HepG2 (cell line): ENCODE measurements around the gene SLC16A6. TPM values are rescaled to one million over a fixed set of nuclear protein-coding genes. Genes with fewer than 3 reads are reported as not detected.

Experiments
- ATAC-seq: fragments of 200-7000 bp; cut with Tn5 transposase; 3 replicates; pipeline ENCODE4 v1.9.1; 2020; ENCODE audit warnings: mild to moderate bottlenecking, moderate library complexity
- BruUV-seq: library from RNA; stranded (reverse); fragments of 400-500 nt; replicated peaks from 2 replicates; lab custom pipeline; 2021; lab: Mats Ljungman, UMichigan
- CTCF ChIA-PET: fragments of 300-600 bp; formaldehyde crosslinking; extraction: SDS; loops from one replicate; lab custom pipeline; 2021; ENCODE audit warnings: low total read pairs, inconsistent platforms, low intra/inter-chr PET ratio; lab: Yijun Ruan, JAX
- POLR2A ChIA-PET: fragments of 350-600 bp; sonication (Branson Sonifier 250); formaldehyde crosslinking; loops from one replicate; lab custom pipeline; 2020; ENCODE audit warnings: antibody characterized with exemption, inconsistent platforms; lab: Yijun Ruan, JAX
- DNase-seq: peaks from one replicate; pipeline ENCODE4 v3.0.0-alpha.2; 2015; ENCODE audit warnings: low spot score
- FAIRE-seq: peaks from 3 replicates; lab custom pipeline; 2011; peaks lifted over from hg19 to GRCh38; lab: Jason Lieb, UNC
- H2AFZ ChIP-seq: one replicate; pipeline ENCODE4 v1.6.1; 2011; ENCODE audit warnings: low read length, inconsistent platforms
- H3K27ac ChIP-seq: fragments of 300-600 bp; 3 replicates; pipeline ENCODE4 v1.8.0; 2011; ENCODE audit warnings: mixed run types, mild to moderate bottlenecking, mixed read lengths, low read length, inconsistent platforms; ENCODE audit not compliant: insufficient read depth; ENCODE audit errors: extremely low read length
- H3K27me3 ChIP-seq, 2 experiments: fragments of 200-600 bp in 1 of 2; 2 replicates in 1 of 2; 3 replicates in 1 of 2; pipeline versions ENCODE4 v1.6.0 to v1.8.0; 2011; ENCODE audit warnings: low read length in 2 of 2, mild to moderate bottlenecking in 2 of 2, moderate library complexity in 2 of 2, inconsistent platforms in 1 of 2; ENCODE audit not compliant: insufficient read depth in 2 of 2, control insufficient read depth in 1 of 2
- H3K36me3 ChIP-seq, 2 experiments: fragments of 200-600 bp in 1 of 2; replicated peaks in 1 of 2; 2 replicates in 1 of 2; 3 replicates in 1 of 2; pipeline versions ENCODE4 v1.5.1 to v1.8.0; 2011; ENCODE audit warnings: low read length in 2 of 2, inconsistent platforms in 1 of 2; ENCODE audit not compliant: insufficient read depth in 2 of 2, control insufficient read depth in 1 of 2
- H3K4me1 ChIP-seq: 2 replicates; pipeline ENCODE4 v1.5.1; 2012; ENCODE audit warnings: low read length, inconsistent platforms; ENCODE audit not compliant: insufficient read depth
- H3K4me2 ChIP-seq: 2 replicates; pipeline ENCODE4 v1.6.0; 2011; ENCODE audit warnings: low read depth, low read length, inconsistent platforms
- H3K4me3 ChIP-seq, 3 experiments: fragments of 200-600 bp in 1 of 3; sonication (generic), shearing (Covaris generic) in 1 of 3; replicated peaks in 1 of 3; 2 replicates each; pipeline ENCODE4 v1.5.1; 2011 to 2016; ENCODE audit warnings: low read length in 3 of 3, inconsistent platforms in 2 of 3, low read depth in 2 of 3, mild to moderate bottlenecking in 2 of 3, control low read depth in 1 of 3, mixed read lengths in 1 of 3; ENCODE audit not compliant: insufficient read depth in 1 of 3
- H3K79me2 ChIP-seq: one replicate; pipeline ENCODE4 v1.6.1; 2011; ENCODE audit warnings: low read length, inconsistent platforms; ENCODE audit not compliant: insufficient read depth
- H3K9ac ChIP-seq: 2 replicates; pipeline ENCODE4 v1.6.0; 2011; ENCODE audit warnings: mild to moderate bottlenecking, low read depth, low read length, inconsistent platforms; ENCODE audit not compliant: insufficient read depth
- H3K9me3 ChIP-seq: 2 replicates; pipeline ENCODE4 v1.5.1; 2012; ENCODE audit warnings: mild to moderate bottlenecking, low read length
- H4K20me1 ChIP-seq: 2 replicates; pipeline ENCODE4 v1.6.0; 2011; ENCODE audit warnings: inconsistent platforms, mild to moderate bottlenecking, low read length, moderate library complexity; ENCODE audit not compliant: insufficient read depth
- ATF1 ChIP-seq: IDR thresholded peaks from 2 replicates; pipeline ENCODE4 v1.6.1; 2016; ENCODE audit warnings: mild to moderate bottlenecking, control low read depth
- ATRX ChIP-seq: sonication (generic); formaldehyde crosslinking; IDR thresholded peaks from 2 replicates; pipeline ENCODE4 v1.4.0; 2020; ENCODE audit warnings: missing genetic modification reagents, borderline replicate concordance
- FOXA3 ChIP-seq: IDR thresholded peaks from 2 replicates; pipeline ENCODE4 v1.6.1; 2016; ENCODE audit warnings: missing genetic modification reagents, missing compliant biosample characterization
- KAT8 ChIP-seq: IDR thresholded peaks from 2 replicates; pipeline ENCODE4 v1.6.1; 2016; ENCODE audit warnings: missing genetic modification reagents, missing compliant biosample characterization
- PRDM10 ChIP-seq: sonication (generic); formaldehyde crosslinking; IDR thresholded peaks from 2 replicates; pipeline ENCODE4 v1.4.0; 2020; ENCODE audit warnings: low read depth, missing genetic modification reagents
- SNAI1 ChIP-seq: sonication (generic); formaldehyde crosslinking; IDR thresholded peaks from 2 replicates; pipeline ENCODE4 v1.5.0; 2020; ENCODE audit warnings: mild to moderate bottlenecking, missing genetic modification reagents, borderline replicate concordance
- TBX2 ChIP-seq: sonication (generic); formaldehyde crosslinking; IDR thresholded peaks from 2 replicates; pipeline ENCODE4 v1.5.0; 2020; ENCODE audit warnings: missing genetic modification reagents, mild to moderate bottlenecking, borderline replicate concordance
- TFAP4 ChIP-seq: sonication (generic); IDR thresholded peaks from 2 replicates; pipeline ENCODE4 v1.6.1; 2016; ENCODE audit warnings: low read depth, borderline replicate concordance
- ZNF121 ChIP-seq: sonication (generic); formaldehyde crosslinking; IDR thresholded peaks from 2 replicates; pipeline ENCODE4 v1.5.0; 2020; ENCODE audit warnings: mild to moderate bottlenecking, missing genetic modification reagents
- ZNF468 ChIP-seq: sonication (generic); formaldehyde crosslinking; IDR thresholded peaks from 2 replicates; pipeline ENCODE4 v1.8.0; 2022; ENCODE audit warnings: mild to moderate bottlenecking, moderate library complexity, missing genetic modification reagents
- ZNF501 ChIP-seq: sonication (generic); formaldehyde crosslinking; IDR thresholded peaks from 2 replicates; pipeline ENCODE4 v1.5.1; 2020; ENCODE audit warnings: mild to moderate bottlenecking, moderate library complexity, missing genetic modification reagents
- ZNF770 ChIP-seq: sonication (generic); formaldehyde crosslinking; IDR thresholded peaks from 2 replicates; pipeline ENCODE4 v1.5.0; 2020; ENCODE audit warnings: mild to moderate bottlenecking, missing genetic modification reagents
- ZNF784 ChIP-seq: sonication (generic); formaldehyde crosslinking; IDR thresholded peaks from 2 replicates; pipeline ENCODE4 v1.5.1; 2020; ENCODE audit warnings: missing genetic modification reagents, mild to moderate bottlenecking, borderline replicate concordance
- WGBS: methylation state at CpG from one replicate; pipeline ENCODE4 v1.1.6; 2017; ENCODE audit warnings: low lambda C conversion rate; 5-methylcytosine and 5-hydroxymethylcytosine counted together
- in situ Hi-C: cut with HindIII; loops from 2 replicates; pipeline ENCODE4 v1.10.0; 2017; ENCODE audit warnings: low pct_unique_long_range_greater_than_20kb; ENCODE audit not compliant: extremely low pct_ligation_motif_present
- intact Hi-C: fragments of 100-400 bp; cut with micrococcal nuclease; formaldehyde crosslinking; loops from one replicate; pipeline ENCODE4 v1.10.0; 2022; ENCODE audit not compliant: unreplicated experiment
- polyA plus RNA-seq, 8 experiments: library from polyadenylated mRNA; depleted of rRNA in 3 of 8; stranded (reverse) in 7 of 8; unstranded in 1 of 8; fragments of >200 nt; fragmentation: Illumina TruSeq in 4 of 8; extraction: Trizol in 4 of 8; gene quantifications; 2 replicates each; pipeline versions ENCODE4 v1.2.1 to v1.2.3, GENCODE V29; 2011 to 2016; ENCODE audit warnings: low read depth in 4 of 8, missing spikeins in 1 of 8, mixed read lengths in 1 of 8; ENCODE audit not compliant: insufficient read depth in 1 of 8
- total RNA-seq, 5 experiments: library from RNA; depleted of rRNA; stranded (reverse); fragments of >200 nt; fragmentation: Illumina TruSeq; extraction: Trizol; gene quantifications; 2 replicates each; pipeline ENCODE4 v1.2.3, GENCODE V29; 2016; ENCODE audit warnings: low read depth in 1 of 5

Gene SLC16A6
- total and polyA plus RNA-seq, 2 of the 13 experiments (the other 11 are each of a cell fraction or from before 2014, with no cell fraction given), result 1.1 to 44.7 TPM

- no peak for TF ChIP-seq PRDM10 (CRISPR knock-in tag)
- no peak for TF ChIP-seq TBX2 (CRISPR knock-in tag)
- peak; percentile 67; the same call in 1 of the 2 replicates for TF ChIP-seq TFAP4
- no peak for TF ChIP-seq KAT8 (CRISPR knock-in tag)
- TF ChIP-seq ZNF468 (CRISPR knock-in tag), result no peak
- 0 out of 2 replicates have a peak, but pooled peaks have one; percentile 69 for TF ChIP-seq ZNF501 (CRISPR knock-in tag)
- no peak for TF ChIP-seq ATF1 (CRISPR knock-in tag)
- no peak for TF ChIP-seq ATRX
- TF ChIP-seq FOXA3, result 0 out of 2 replicates have a peak, but pooled peaks have one; percentile 10
These were observed 10.6 kb upstream of the SLC16A6 start (continued) for GRCh38 chr17:68301438-68301959.

GRCh38 chr17:68299817-68300216 is 8.9 kb upstream of the SLC16A6 start:
- Histone ChIP-seq H3K79me2 (no peaks in the 10 kb centered on the region), H3K9me3 (no peaks in the 10 kb centered on the region), H3K27me3 (no peaks in the 10 kb centered on the region), H2AFZ (no peak overlapping the region), H3K4me2 (no peak overlapping the region), H3K4me1 (peaks cover 61% of the 10 kb centered on the region), H3K27ac (no peak overlapping the region), H3K4me3 (no peak overlapping the region), H3K36me3 (no peaks in the 10 kb centered on the region), H3K9ac (no peak overlapping the region), H4K20me1 (no peaks in the 10 kb centered on the region)
- CTCF ChIA-PET, result no interaction called here
- no peak for ATAC-seq
- TF ChIP-seq SNAI1 (CRISPR knock-in tag), result no peak
- peak; percentile 78 for TF ChIP-seq ZNF770 (CRISPR knock-in tag)
- TF ChIP-seq ZNF784, result no peak
- TF ChIP-seq ZNF121, result peak; percentile 89
- no peak for FAIRE-seq
- intact Hi-C loops, result no loop called here
- BruUV-seq, result no TSS peak
- in situ Hi-C loops, result loop anchor here (25.0 kb wide), 1 partner anchor 462 kb away; no protein-coding TSS in a partner anchor
- WGBS, result 100% methylated on average over 3 of the region's 3 CpGs
- POLR2A ChIA-PET, result no interaction called here
- DNase-seq, result no peak
